AG09309 (cell line): Measurements from ENCODE around the gene CR1L.
"Not testable (repeated sequence)": the region's sequence is repeated elsewhere in the genome, so short reads cannot be mapped to it uniquely, and the experiment has no call there.

Experiments
- DNase-seq: peaks from one replicate; pipeline ENCODE4 v3.0.0-alpha.2; 2010; ENCODE audit warnings: low read depth
- H3K4me3 ChIP-seq: 2 replicates; pipeline ENCODE4 v1.5.1; 2011; ENCODE audit warnings: mild to moderate bottlenecking, low read depth, low read length, moderate library complexity; ENCODE audit not compliant: control insufficient read depth
- CTCF ChIP-seq: IDR thresholded peaks from 2 replicates; pipeline ENCODE4 v1.5.1; 2011; ENCODE audit warnings: mild to moderate bottlenecking, low read depth, low read length, inconsistent platforms; ENCODE audit not compliant: insufficient read depth, control insufficient read depth; ENCODE audit errors: missing control alignments

CR1L gene

GRCh38 chr1:207638487-207639145, 6.3 kb upstream of the CR1L start:
- not testable (repeated sequence) for DNase-seq, H3K4me3 ChIP-seq

- not testable (repeated sequence) for H3K4me3 ChIP-seq, DNase-seq
These were observed 5.6 kb upstream of the CR1L start for GRCh38 chr1:207639362-207639761.

GRCh38 chr1:207644166-207644851, 624 bp upstream of the CR1L start:
- DNase-seq = no peak
- no peak for TF ChIP-seq CTCF
- peak overlapping the region; percentile 41 for H3K4me3 ChIP-seq

- no peak for TF ChIP-seq CTCF
- H3K4me3 ChIP-seq = peak overlapping the region; percentile 41
- DNase-seq = no peak
These were observed 725 bp downstream of the CR1L start for GRCh38 chr1:207645635-207646081.

GRCh38 chr1:207646171-207646570, 1.2 kb downstream of the CR1L start:
- H3K4me3 ChIP-seq = no peak overlapping the region
- no peak for DNase-seq
- TF ChIP-seq CTCF = no peak

- no peak overlapping the region for H3K4me3 ChIP-seq
- DNase-seq = no peak
- no peak for TF ChIP-seq CTCF
These were observed 2.1 kb downstream of the CR1L start for GRCh38 chr1:207646944-207647579.

GRCh38 chr1:207647671-207648333, 2.9 kb downstream of the CR1L start:
- TF ChIP-seq CTCF = no peak
- no peak for DNase-seq
- H3K4me3 ChIP-seq = no peak overlapping the region
